Measurements from ENCODE around the gene PIGU.
A peak's percentile ranks its signal among the peaks of the same experiment; 100 is the strongest.
"Not testable (repeated sequence)": the region's sequence is repeated elsewhere in the genome, so short reads cannot be mapped to it uniquely, and the experiment has no call there.

Gene PIGU

GRCh38 chr20:34514897-34515483 is 161.9 kb downstream of the PIGU start:
- FAIRE-seq (no peak), DNase-seq (ENCODE audit: low spot score) (no peak)

- not testable (repeated sequence) for FAIRE-seq; DNase-seq (ENCODE audit: low spot score)
These were observed 162.9 kb downstream of the PIGU start for GRCh38 chr20:34514034-34514433.

- no peak for FAIRE-seq
- DNase-seq (ENCODE audit: low spot score): peak; percentile 36
These were observed 163.9 kb downstream of the PIGU start for GRCh38 chr20:34512955-34513419.

- FAIRE-seq (peak; percentile 78), DNase-seq (ENCODE audit: low spot score) (peak; percentile 25)
These were observed 164.5 kb downstream of the PIGU start for GRCh38 chr20:34512266-34512954.

- DNase-seq (ENCODE audit: low spot score) (peak; percentile 45), FAIRE-seq (peak; percentile 90)
These were observed 165.0 kb downstream of the PIGU start for GRCh38 chr20:34511891-34512265.

- DNase-seq (ENCODE audit: low spot score) (no peak), FAIRE-seq (no peak)
These were observed 166.3 kb downstream of the PIGU start for GRCh38 chr20:34510575-34510974.
